ENCODE data around the gene SCARB1.
A peak's percentile ranks its signal among the peaks of the same experiment; 100 is the strongest.

SCARB1 gene

DNA sequence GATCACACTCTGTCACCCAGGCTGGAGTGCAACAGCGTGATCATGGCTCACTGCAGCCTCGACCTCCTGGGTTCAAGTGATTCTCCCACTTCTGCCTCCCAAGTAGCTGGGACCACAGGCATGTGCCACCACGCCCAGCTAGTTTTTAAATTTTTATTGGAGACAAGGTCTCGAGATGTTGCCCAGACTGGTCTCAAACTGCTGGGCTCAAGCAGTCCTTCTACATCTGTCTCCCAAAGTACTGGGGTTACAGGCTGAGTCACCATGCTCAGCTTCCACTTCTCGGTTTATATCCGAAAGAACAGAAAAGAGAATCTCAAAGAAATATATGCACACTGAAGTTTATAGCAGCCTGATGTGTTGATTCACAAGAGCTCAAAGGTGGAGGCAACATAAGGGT lies 107.5 kb downstream of the SCARB1 start:
- DNase-seq, result no peak
- in situ Hi-C loops (cut with MboI; ENCODE audit: low pct_unique_long_range_greater_than_20kb, low sequenced_read_pairs), result no loop called here

DNA sequence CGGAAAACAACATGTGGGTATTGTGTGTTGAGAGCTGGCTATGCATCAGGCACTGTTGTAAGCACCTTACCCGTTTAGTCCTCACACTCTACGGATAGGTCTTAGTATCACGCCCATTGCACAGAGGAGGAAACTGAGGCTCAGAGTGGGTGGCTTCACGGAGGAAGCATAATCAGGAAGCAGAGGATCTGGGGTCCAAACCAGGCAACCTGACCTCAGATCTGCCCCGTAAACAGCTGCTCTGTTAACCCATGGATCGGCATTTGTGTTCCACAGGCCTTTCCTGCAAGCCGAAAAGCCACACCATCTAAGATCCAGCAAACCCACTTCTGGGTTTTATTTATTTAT lies 107.9 kb downstream of the SCARB1 start:
- in situ Hi-C loops (cut with MboI; ENCODE audit: low pct_unique_long_range_greater_than_20kb, low sequenced_read_pairs), result no loop called here
- DNase-seq, result no peak

DNA sequence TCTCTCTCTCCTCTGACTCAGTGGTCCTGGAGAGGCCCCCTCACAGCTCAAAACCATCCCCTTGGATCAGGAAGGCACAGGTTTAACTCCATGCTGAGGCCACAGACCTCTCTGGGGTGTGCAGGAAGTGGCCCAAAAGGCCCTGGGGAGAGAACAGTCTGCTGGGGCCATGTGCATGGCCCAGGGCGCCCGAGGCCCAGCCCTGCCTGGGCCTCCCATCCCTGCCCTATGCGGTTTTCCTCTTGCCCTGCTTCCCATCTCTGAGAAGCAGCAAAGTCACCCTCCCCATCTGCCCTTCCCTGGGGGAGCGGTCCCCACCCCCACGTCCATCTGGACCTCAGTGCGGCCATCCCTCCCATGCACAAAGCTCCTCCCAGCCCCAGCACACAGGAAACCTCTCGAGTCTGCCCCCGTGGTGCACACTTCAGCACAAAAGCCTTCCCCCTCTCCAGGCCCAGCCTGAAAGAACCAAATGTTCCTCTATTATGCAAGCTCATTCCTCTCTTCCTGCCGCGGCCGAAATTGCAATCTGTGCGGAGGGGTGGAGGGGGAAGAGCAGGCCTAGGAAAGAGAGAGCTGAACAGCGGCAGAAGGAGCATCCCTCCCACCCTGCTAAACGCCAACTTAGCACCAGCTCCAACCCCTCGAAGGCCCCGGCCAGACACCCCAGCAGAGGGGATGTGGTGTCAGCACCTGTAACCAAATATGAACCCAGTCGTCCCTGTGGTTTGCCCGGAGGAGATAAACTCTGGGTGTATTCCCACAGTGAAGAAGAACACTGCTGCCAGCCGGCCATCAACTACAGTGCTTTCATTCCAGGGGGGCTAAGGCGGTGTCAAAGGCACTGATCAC lies 108.5 kb downstream of the SCARB1 start:
- in situ Hi-C loops (cut with MboI; ENCODE audit: low pct_unique_long_range_greater_than_20kb, low sequenced_read_pairs), result no loop called here
- DNase-seq, result peak; percentile 94

DNA sequence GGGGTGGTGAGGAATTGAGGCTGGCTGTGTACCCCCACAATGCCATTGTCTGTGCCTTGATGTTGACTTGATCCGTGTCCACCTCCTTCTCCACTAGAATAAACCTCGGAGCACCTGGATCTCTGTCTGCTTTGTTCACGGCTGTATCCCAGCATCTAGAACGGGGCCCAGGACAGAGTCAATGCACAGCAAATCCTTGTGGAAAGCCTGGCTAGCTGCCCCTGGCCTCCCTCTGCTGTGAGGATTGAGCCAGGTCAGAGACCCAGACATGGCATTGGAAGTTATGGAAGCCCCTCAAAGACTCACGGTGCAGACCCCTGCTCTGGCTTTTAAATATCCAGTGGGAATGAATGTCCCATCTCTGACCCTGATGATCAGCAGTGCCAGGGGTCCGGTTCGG lies 109.2 kb downstream of the SCARB1 start:
- in situ Hi-C loops (cut with MboI; ENCODE audit: low pct_unique_long_range_greater_than_20kb, low sequenced_read_pairs), result no loop called here
- DNase-seq, result no peak

DNA sequence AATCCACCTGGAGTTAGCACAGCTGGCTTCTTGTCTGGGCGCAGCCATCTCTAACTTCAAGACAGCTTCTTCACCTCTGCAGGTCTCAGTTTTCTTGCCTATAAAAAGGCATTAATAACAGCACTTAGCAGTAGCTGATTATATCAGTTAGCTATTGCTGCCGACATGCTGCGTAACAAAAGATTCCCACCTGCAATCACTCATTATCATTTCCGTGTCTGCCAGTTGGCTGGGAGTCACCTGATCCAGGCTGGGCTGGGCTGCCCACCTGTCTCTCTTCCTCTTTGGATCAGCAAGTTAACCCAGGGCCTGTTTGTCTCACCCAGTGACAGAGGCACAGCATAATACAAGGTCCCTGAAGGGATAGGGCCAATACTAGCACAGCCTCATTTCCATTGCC lies 109.7 kb downstream of the SCARB1 start:
- DNase-seq, result no peak
- in situ Hi-C loops (cut with MboI; ENCODE audit: low pct_unique_long_range_greater_than_20kb, low sequenced_read_pairs), result no loop called here

DNA sequence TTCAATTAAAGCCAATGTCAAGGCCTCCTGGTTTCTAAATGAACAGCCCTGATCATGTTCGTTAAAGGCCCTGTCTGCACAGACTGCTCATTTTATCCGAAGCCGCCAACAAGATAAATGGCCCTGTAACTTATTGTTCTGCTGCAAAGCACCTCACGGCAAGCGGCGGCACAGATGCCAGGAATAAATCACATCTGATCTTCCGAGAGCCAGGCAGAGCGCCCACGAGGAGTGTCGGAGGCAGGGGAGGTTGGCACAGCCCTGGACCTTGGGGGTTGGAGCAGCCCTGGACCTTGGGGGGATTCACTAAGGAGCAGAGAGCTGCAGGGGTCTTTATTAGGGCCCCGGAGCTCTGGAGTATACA lies 110.5 kb downstream of the SCARB1 start:
- DNase-seq, result no peak
- in situ Hi-C loops (cut with MboI; ENCODE audit: low pct_unique_long_range_greater_than_20kb, low sequenced_read_pairs), result no loop called here

DNA sequence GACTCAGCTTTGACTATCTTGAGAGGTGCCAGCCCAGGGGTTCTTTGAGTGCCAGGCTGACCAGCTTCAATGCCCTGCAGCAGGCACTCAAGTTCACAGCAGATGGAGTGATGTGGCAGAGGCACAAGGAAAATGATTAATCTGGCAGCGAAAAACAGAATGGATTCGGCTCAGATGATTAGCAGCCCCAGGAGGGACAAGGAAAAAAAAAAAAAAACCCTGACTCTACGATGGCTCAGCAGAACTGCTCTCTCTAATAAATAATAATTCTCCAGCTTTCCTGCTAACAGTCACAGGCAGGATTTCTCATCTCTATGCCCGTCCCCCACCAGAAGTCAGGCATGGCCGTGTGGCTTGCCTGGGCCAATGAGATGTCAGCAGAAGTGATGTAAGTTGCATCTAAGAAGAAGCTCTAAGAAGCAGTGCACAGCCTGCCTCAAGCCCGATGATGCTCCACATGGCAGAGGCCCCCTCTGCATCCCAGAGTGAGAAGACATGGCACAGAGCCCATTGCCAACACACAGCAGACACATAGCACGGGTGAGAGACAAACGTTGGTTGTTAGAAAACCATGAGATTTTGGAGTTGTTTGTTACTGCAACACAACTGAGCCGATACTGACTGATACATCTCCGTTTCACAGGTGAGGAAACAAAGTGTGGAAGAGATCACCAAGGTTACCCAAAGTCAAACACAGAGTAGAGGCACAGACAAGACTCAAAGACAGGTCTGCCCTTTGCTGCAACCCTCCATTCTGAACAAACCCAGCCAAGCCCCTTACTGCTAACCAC lies 111.0 kb downstream of the SCARB1 start:
- in situ Hi-C loops (cut with MboI; ENCODE audit: low pct_unique_long_range_greater_than_20kb, low sequenced_read_pairs), result no loop called here
- DNase-seq, result no peak

DNA sequence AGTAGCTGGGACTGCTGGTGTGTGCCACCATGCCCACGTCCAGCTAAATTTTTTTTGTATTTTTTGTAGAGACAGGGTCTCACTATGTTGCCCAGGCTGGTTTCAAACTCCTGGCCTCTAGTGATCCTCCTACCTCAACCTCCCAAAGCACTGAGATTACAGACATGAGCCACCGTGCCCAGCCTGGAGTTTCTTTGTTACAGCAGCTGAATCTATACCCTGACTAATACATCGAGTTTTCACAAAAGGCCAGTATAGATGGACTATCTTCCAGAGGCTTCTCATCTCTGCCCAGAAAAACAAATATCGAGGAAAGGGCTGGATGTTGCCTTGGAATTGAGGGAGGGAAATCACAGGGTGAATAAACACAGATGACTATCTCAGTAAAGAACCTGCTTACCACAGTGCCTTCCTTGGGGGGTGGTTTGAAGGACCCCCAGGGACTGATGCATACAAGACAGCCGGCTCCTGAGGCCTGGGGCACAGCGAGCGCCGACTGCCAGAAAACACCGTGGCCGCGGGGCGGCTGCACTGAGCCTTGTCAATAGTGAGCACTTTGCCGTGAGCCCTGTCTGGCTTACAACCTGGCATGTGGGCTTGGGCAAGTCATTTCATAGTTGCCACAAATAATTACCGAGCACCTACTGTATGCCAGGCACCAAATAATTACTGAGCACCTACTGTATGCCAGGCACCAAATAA lies 111.9 kb downstream of the SCARB1 start:
- no peak for DNase-seq
- in situ Hi-C loops (cut with MboI; ENCODE audit: low pct_unique_long_range_greater_than_20kb, low sequenced_read_pairs), result no loop called here

DNA sequence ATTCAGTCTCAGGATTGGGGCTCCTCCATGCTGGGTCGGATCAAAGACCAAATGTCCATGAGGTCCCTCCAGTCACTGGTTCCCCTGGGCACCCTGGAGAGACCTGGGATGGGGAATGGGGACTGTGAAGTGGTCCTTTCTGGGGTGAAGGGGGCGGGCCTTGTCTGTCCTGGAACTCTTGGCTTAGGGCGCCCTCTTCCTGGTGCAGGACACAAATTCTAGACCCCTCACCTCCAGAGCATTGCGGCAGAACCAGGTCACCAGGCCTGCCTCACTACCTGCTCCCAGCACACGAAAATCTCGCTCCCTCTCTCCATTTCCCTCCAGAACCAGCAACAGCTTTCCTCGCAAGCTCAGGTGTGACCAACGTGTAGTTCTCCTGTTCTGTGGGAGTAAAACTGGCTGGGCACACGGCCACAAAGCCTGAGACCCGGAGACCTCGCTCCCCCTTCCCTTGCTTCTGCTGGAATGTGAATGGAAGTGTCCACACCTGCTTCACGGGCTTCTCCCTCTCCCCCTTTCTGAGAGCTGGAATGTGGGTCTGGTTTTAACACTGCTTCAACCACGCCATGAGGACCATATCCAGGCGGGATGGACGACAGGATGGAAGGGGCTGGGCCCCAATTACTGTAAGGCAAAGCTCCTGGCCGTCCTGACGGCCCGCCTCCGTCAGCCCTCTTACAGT lies 112.7 kb downstream of the SCARB1 start:
- DNase-seq, result no peak
- in situ Hi-C loops (cut with MboI; ENCODE audit: low pct_unique_long_range_greater_than_20kb, low sequenced_read_pairs), result no loop called here

DNA sequence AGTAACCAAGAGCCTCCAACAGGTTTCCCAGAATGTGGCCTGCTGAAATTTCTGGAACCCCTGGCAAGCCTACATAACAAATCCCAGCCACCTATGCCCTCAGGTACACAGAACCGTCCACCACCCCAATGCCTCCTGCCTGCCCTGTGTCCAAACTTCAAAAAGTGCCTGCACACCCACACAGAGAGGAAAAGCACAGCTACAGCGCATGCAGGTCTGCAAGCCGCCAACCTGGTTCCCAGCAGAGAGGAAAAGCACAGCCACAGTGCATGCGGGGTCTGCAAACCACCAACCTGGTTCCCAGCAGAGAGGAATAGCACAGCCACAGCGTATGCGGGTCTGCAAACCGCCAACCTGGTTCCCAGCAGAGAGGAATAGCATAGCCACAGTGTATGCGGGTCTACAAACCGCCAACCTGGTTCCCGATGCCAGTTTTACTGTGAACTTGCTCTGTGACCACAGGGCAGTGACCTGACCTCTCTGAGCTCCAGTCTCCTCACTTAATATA lies 113.5 kb downstream of the SCARB1 start:
- DNase-seq, result no peak
- in situ Hi-C loops (cut with MboI; ENCODE audit: low pct_unique_long_range_greater_than_20kb, low sequenced_read_pairs), result no loop called here

DNA sequence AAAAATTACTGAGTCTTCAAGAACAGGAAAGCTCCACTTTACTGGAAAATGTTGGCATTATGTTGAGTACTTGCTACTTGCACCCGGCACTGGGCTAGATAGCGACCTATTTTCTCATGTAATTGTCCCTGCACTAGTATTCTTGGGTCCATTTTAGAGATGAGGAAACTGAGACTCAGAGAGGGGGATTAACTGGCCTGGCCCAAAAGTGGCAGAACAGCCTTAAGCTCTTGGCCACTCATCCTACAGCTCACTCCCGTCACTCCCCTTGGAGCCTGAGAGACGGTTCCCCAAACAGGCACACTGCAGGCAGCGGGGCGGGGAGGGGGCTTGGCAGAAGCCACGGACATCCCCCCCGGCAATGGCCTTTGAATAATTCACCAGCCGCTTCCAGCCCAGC lies 113.9 kb downstream of the SCARB1 start:
- no peak for DNase-seq
- in situ Hi-C loops (cut with MboI; ENCODE audit: low pct_unique_long_range_greater_than_20kb, low sequenced_read_pairs), result no loop called here

DNA sequence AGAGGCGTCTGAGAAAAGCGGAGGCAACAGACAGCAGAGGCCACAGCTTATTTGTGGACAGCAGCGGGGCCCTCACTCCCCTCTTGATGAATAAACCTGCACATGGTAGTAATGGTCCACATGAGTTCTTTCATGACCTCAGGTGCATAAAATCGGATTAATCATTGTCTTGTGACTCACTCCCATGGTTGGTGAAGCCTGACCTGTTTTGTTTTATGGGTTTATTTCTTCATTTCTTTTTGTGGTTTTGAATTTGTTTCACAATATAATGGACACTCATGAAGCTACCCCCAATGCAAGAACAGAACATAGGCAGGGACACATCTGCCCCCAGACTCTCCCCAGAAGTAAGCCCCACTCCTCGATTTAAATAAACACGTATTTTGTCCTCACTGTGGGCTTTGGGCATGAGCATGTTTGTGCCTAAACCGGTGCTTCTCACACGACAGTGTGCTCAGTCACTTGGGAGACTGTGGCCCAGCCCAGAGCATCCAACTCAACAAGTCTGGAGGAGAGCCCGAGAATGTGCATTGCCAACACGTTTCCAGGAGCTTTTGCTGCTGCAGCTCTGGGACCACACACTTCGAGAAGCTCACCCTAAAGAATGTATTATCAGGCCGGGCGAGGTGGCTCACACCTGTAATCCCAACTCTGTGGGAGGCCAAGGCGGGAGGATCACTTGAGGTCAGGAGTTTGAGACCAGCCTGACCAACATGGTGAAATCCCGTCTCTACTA lies 116.1 kb downstream of the SCARB1 start:
- in situ Hi-C loops (cut with MboI; ENCODE audit: low pct_unique_long_range_greater_than_20kb, low sequenced_read_pairs), result no loop called here
- no peak for DNase-seq

DNA sequence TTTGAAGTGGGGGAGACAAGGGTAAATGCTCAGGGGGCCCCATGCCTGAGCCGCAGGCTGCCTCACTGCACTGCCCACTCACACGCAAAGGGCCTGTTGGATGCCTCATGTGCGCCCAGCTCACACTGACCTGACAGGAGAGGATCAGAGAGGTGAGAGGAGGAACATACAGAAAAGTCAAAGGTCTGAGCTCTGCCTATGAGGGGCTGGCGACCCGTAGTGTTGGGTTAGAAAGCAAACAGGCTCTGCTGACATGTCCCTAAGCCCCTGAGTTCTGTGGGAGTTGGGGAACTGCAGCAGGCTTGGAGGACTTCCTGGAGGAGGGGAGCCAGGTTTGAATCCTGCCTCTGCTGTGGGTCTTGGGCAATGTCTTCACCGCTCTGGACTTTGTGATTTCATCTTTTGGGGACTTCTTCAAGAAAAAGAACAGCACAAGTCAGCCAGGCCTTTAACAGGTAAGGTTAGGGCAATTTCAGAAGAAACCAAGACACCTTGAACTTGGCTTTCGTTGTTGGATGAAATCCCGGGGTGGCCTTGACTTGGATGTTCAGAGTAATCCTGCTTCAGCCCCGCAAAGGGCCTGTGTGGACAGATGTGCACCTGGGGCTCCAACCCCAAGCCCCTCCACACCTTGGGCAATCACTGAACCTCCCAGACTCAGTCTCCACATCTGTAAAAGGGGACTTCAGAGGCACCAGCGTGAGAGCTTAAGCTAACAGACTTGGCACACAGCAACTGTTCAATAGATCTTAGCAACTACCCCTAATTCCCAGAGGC lies 116.8 kb downstream of the SCARB1 start:
- DNase-seq, result no peak
- in situ Hi-C loops (cut with MboI; ENCODE audit: low pct_unique_long_range_greater_than_20kb, low sequenced_read_pairs), result no loop called here

DNA sequence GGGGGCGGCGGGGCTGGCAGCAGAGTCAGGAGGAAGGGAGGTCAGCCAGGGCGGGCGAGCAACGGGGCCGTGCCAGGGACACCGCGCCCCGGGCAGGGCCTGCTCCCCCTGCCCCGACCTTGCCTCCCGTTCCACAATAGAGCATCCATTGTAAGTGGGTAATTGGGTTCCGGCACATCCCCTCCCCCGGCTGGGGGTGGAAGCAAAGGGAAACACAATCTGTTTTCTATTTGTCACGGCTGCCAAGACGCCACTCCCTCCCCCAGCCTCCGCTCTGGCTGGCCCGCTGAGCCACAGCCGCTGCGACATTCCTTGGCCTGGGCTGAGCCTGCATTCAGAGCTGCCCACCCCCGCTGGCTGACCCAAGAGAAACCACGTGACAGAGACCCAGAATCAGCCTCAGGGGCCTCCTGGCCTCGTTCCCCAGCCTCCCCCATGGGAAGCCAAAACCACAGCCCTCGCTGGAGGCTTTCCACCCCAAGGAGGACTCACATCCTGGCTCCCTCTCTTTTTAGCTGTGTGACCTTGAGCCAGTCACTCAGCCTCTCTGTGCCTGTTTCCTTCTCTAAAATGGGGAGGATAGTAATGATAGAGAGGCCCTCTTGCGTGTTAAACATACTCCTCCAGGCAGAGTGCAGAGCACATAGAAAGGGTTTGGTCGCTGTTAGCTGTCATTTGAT lies 117.6 kb downstream of the SCARB1 start:
- peak; percentile 77 for DNase-seq

DNA sequence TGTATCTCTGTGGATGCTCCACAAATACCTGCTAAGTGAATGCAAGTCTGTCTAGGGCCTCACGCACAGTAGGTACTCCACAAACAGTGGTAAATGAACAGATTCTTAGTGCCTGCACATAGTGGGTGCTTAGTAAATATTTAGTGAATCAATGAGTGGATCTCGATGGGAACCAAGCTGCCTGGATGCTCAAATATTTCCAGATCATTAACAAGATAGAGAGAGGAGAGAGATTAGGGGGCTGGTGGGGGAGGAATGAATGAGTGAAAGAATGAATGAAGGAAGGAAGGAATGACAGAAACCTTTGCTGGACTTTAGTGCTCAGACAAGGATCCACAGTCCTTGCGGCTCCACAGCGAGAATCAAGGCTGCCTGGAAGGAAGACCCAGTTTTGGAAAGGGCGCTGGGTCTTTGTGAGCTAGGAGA lies 118.2 kb downstream of the SCARB1 start:
- DNase-seq, result no peak
- in situ Hi-C loops (cut with MboI; ENCODE audit: low pct_unique_long_range_greater_than_20kb, low sequenced_read_pairs), result no loop called here

More for the DNA sequence above, 117.6 kb downstream of the SCARB1 start:
- in situ Hi-C loops (cut with MboI; ENCODE audit: low pct_unique_long_range_greater_than_20kb, low sequenced_read_pairs), result no loop called here

DNA sequence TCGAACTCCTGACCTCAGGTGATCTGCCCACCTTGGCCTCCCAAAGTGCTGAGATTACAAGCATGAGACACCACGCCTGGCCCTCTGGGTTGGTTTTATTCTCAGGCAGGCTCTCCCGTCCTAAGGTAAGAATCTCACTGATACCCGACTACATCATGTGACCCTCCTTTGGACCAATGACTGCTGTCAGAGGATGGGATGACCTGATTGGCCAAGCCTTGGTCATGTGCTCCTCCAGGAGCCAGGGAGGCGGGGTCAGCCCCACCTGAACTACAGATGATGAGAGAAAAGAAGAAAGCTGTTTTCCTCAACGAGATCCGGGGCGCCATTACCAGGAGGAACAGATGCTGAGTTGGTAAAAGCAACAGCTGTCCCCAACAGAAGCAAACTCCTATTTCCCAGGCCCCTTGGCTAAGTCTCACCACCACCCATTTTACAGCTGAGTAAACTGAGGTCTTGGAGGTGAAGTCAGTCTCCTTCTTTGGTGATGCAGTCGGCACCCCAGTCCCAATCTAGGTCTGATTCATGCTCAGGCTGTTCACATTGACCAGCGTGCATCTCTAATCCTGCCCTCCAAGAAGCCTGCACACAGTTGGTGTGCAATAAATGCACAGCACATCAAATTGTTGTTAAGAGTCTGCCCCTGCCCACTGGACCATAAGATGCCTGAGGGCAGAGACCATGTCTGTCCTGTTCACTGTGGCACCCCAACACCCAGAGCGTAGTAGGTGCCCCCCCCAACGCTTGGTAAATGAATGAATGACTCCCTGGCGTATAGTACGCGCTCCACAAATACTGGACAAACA lies 118.8 kb downstream of the SCARB1 start:
- in situ Hi-C loops (cut with MboI; ENCODE audit: low pct_unique_long_range_greater_than_20kb, low sequenced_read_pairs), result no loop called here
- DNase-seq, result peak; percentile 30

DNA sequence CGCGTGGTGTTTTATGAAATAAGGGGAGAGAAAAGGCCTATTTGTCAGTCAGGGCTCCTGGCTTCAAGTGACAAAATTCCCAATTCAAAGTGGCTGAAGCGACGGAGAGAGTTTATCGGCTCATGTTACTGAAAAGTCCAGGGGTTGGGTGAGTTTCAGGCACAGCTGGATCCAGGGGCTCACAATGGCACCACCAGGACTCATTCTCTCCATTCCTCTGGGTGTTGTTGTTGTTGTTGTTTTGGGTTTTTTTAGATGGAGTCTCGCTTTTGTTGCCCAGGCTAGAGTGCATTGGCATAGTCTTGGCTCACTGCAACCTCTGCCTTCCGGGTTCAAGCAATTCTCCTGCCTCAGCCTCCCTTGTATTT lies 119.4 kb downstream of the SCARB1 start:
- in situ Hi-C loops (cut with MboI; ENCODE audit: low pct_unique_long_range_greater_than_20kb, low sequenced_read_pairs), result no loop called here
- DNase-seq, result no peak
